GM23338 (cell line): ENCODE data around the gene UBE2R2. TPM values are rescaled to one million over a fixed set of nuclear protein-coding genes. Genes with fewer than 3 reads are reported as not detected.

Source experiments
- ATAC-seq: fragments of 200-7000 bp; cut with Tn5 transposase; 3 replicates; pipeline ENCODE4 v1.9.1; 2020
- DNase-seq: peaks from one replicate; pipeline ENCODE4 v3.0.0-alpha.2; 2015; ENCODE audit warnings: low spot score
- H2AFZ ChIP-seq: fragments of 200-600 bp; sonication (generic); 2 replicates; pipeline ENCODE4 v1.8.0; 2016; ENCODE audit warnings: antibody characterized with exemption, mild to moderate bottlenecking, moderate library complexity
- H3F3A ChIP-seq: fragments of 200-600 bp; sonication (generic); replicated peaks from 2 replicates; pipeline ENCODE4 v1.8.0; 2017; ENCODE audit warnings: antibody characterized with exemption, mixed run types, low read depth
- H3K27ac ChIP-seq: fragments of 200-600 bp; sonication (generic); 2 replicates; pipeline ENCODE4 v1.6.1; 2016; ENCODE audit warnings: low read depth
- H3K27me3 ChIP-seq: fragments of 200-600 bp; sonication (generic); 2 replicates; pipeline ENCODE4 v1.8.0; 2016; ENCODE audit warnings: mild to moderate bottlenecking, mixed run types, moderate library complexity; ENCODE audit not compliant: insufficient read depth
- H3K36me3 ChIP-seq: fragments of 200-600 bp; sonication (generic); 2 replicates; pipeline ENCODE4 v1.8.0; 2016; ENCODE audit warnings: mild to moderate bottlenecking; ENCODE audit not compliant: insufficient read depth
- H3K4me1 ChIP-seq: fragments of 200-600 bp; sonication (generic); 2 replicates; pipeline ENCODE4 v1.8.0; 2016; ENCODE audit warnings: mild to moderate bottlenecking, moderate library complexity; ENCODE audit not compliant: insufficient read depth
- H3K4me2 ChIP-seq: fragments of 200-600 bp; sonication (generic); 2 replicates; pipeline ENCODE4 v1.7.1; 2017; ENCODE audit warnings: mixed run types
- H3K4me3 ChIP-seq: fragments of 200-600 bp; sonication (generic); 2 replicates; pipeline ENCODE4 v1.6.1; 2016; ENCODE audit warnings: mixed run types
- H3K79me2 ChIP-seq: fragments of 200-600 bp; sonication (generic); replicated peaks from 2 replicates; pipeline ENCODE4 v1.8.0; 2017; ENCODE audit warnings: mild to moderate bottlenecking; ENCODE audit not compliant: insufficient read depth
- H3K9me2 ChIP-seq: fragments of 200-600 bp; sonication (generic); 2 replicates; pipeline ENCODE4 v1.8.0; 2017; ENCODE audit not compliant: insufficient read depth
- H4K20me1 ChIP-seq: fragments of 200-600 bp; sonication (generic); replicated peaks from 2 replicates; pipeline ENCODE4 v1.8.0; 2017; ENCODE audit warnings: mild to moderate bottlenecking; ENCODE audit not compliant: insufficient read depth
- H3K27ac Mint-ChIP-seq: 2 replicates; pipeline ENCODE4 v1.8.0; 2020; ENCODE audit warnings: inconsistent platforms, mild to moderate bottlenecking, moderate library complexity, mixed read lengths
- H3K27me3 Mint-ChIP-seq: 3 replicates; pipeline ENCODE4 v1.8.0; 2022; ENCODE audit warnings: low read depth, mild to moderate bottlenecking, moderate library complexity, mixed read lengths, inconsistent platforms; ENCODE audit not compliant: insufficient read depth, poor library complexity
- H3K36me3 Mint-ChIP-seq: 3 replicates; pipeline ENCODE4 v1.8.0; 2021; ENCODE audit warnings: low read depth, mild to moderate bottlenecking, inconsistent platforms, moderate library complexity, mixed read lengths
- H3K4me1 Mint-ChIP-seq: 3 replicates; pipeline ENCODE4 v1.8.0; 2020; ENCODE audit warnings: mild to moderate bottlenecking, inconsistent platforms, mixed read lengths
- H3K4me3 Mint-ChIP-seq: 3 replicates; pipeline ENCODE4 v1.8.0; 2021; ENCODE audit warnings: moderate library complexity, mild to moderate bottlenecking, inconsistent platforms, mixed read lengths
- H3K9me3 Mint-ChIP-seq: 3 replicates; pipeline ENCODE4 v1.8.0; 2020; ENCODE audit warnings: moderate library complexity, mild to moderate bottlenecking, inconsistent platforms, mixed read lengths
- CREB1 ChIP-seq: fragments of 250-450 bp; sonication (Bioruptor Pico); IDR thresholded peaks from 2 replicates; pipeline ENCODE4 v1.5.0; 2020; ENCODE audit warnings: low read depth, mild to moderate bottlenecking, moderate library complexity
- ETS1 ChIP-seq: IDR thresholded peaks from 2 replicates; pipeline ENCODE4 v1.6.1; 2016; ENCODE audit warnings: antibody characterized with exemption
- EZH2 ChIP-seq: fragments of 200-600 bp; sonication (generic); IDR thresholded peaks from one replicate; pipeline ENCODE4 v1.8.0; 2017; ENCODE audit warnings: antibody characterized with exemption, mild to moderate bottlenecking, low read depth; ENCODE audit not compliant: unreplicated experiment
- EZH2phosphoT487 ChIP-seq: fragments of 200-600 bp; sonication (generic); IDR thresholded peaks from one replicate; pipeline ENCODE4 v1.8.1; 2018; ENCODE audit warnings: antibody characterized with exemption; ENCODE audit not compliant: unreplicated experiment
- JUNB ChIP-seq: IDR thresholded peaks from one replicate; pipeline ENCODE4 v1.6.1; 2016; ENCODE audit warnings: antibody characterized with exemption; ENCODE audit not compliant: unreplicated experiment
- NANOG ChIP-seq: IDR thresholded peaks from 2 replicates; pipeline ENCODE4 v1.6.1; 2016; ENCODE audit warnings: antibody characterized with exemption, borderline replicate concordance
- POLR2AphosphoS5 ChIP-seq: IDR thresholded peaks from 2 replicates; pipeline ENCODE4 v1.6.1; 2016; ENCODE audit warnings: antibody characterized with exemption, low read depth
- REST ChIP-seq: IDR thresholded peaks from one replicate; pipeline ENCODE4 v1.6.1; 2018; ENCODE audit warnings: antibody characterized with exemption; ENCODE audit not compliant: unreplicated experiment
- STAT1 ChIP-seq: IDR thresholded peaks from one replicate; pipeline ENCODE4 v1.6.1; 2016; ENCODE audit warnings: antibody characterized with exemption; ENCODE audit not compliant: unreplicated experiment
- polyA plus RNA-seq: library from polyadenylated mRNA; unstranded; fragments of >200 nt; fragmentation: Nextera tagmentation; extraction: Ambion mirVana; gene quantifications from 2 replicates; pipeline ENCODE4 v1.2.1, GENCODE V29; 2016
- total RNA-seq: library from RNA; depleted of rRNA; stranded (reverse); fragments of >200 nt; shearing (Covaris generic); gene quantifications from 2 replicates; pipeline ENCODE4 v1.2.3, GENCODE V29; 2014

The UBE2R2 gene
- total and polyA plus RNA-seq, 2 experiments from 2014 or later: 23.4 to 32.5 TPM

GRCh38 chr9:33950371-33950770 lies 133.4 kb downstream of the UBE2R2 start:
- Histone ChIP-seq H3K4me3 (no peak overlapping the region), H3K9me2 (no peaks in the 10 kb centered on the region), H3K79me2 (peaks cover 6% of the 10 kb centered on the region), H3K27me3 (no peaks in the 10 kb centered on the region), H3K36me3 (peaks cover 33% of the 10 kb centered on the region; the same call in 1 of the 2 replicates), H3K27ac (peak overlapping the region; percentile 62; the same call in 1 of the 2 replicates), H3F3A (no peaks in the 10 kb centered on the region), H4K20me1 (peaks cover 9% of the 10 kb centered on the region; the same call in 1 of the 2 replicates), H2AFZ (no peak overlapping the region), H3K4me1 (no peaks in the 10 kb centered on the region), H3K4me2 (no peak overlapping the region)
- H3K4me3 Mint-ChIP-seq: no peak overlapping the region
- H3K27ac Mint-ChIP-seq: no peak overlapping the region
- DNase-seq (no peak), ATAC-seq (no peak)
- H3K4me1 Mint-ChIP-seq: no peaks in the 10 kb centered on the region
- no peak for TF ChIP-seq NANOG
- TF ChIP-seq EZH2: no peak
- no peak for TF ChIP-seq REST
- no peak for TF ChIP-seq CREB1 (CRISPR knock-in tag)
- no peak for TF ChIP-seq STAT1
- no peak for TF ChIP-seq JUNB
- TF ChIP-seq ETS1: no peak
- no peaks in the 10 kb centered on the region for H3K9me3 Mint-ChIP-seq
- peaks cover 4% of the 10 kb centered on the region for H3K27me3 Mint-ChIP-seq
- H3K36me3 Mint-ChIP-seq: peaks cover 69% of the 10 kb centered on the region

- Histone ChIP-seq H3K79me2 (peaks cover 3% of the 10 kb centered on the region), H2AFZ (no peak overlapping the region), H3K4me2 (no peak overlapping the region), H3F3A (no peaks in the 10 kb centered on the region), H3K27ac (no peak overlapping the region), H3K9me2 (no peaks in the 10 kb centered on the region), H3K27me3 (no peaks in the 10 kb centered on the region), H3K36me3 (peaks cover 23% of the 10 kb centered on the region; the same call in 1 of the 2 replicates), H4K20me1 (peaks cover 9% of the 10 kb centered on the region; the same call in 1 of the 2 replicates), H3K4me3 (no peak overlapping the region), H3K4me1 (no peaks in the 10 kb centered on the region)
- ATAC-seq: no peak
- H3K27me3 Mint-ChIP-seq: peaks cover 4% of the 10 kb centered on the region
- H3K36me3 Mint-ChIP-seq: peaks cover 69% of the 10 kb centered on the region
- no peak for DNase-seq
- no peak overlapping the region for H3K4me3 Mint-ChIP-seq
- H3K9me3 Mint-ChIP-seq: no peaks in the 10 kb centered on the region
- H3K27ac Mint-ChIP-seq: no peak overlapping the region
- no peaks in the 10 kb centered on the region for H3K4me1 Mint-ChIP-seq
- TF ChIP-seq REST (no peak), NANOG (no peak), EZH2phosphoT487 (no peak), POLR2AphosphoS5 (no peak), CREB1 (CRISPR knock-in tag) (no peak)
These were observed 135.1 kb downstream of the UBE2R2 start for GRCh38 chr9:33952066-33952465.
